HEK293 (cell line): ENCODE results near the gene PIGO.

Experiments
- EGR2 ChIP-seq: fragments of 450-650 bp; formaldehyde crosslinking; IDR thresholded peaks from 2 replicates; pipeline ENCODE4 v1.5.1; 2016; ENCODE audit warnings: low read depth, missing biosample characterization, missing genetic modification characterization
- KLF7 ChIP-seq: fragments of 450-650 bp; formaldehyde crosslinking; IDR thresholded peaks from 2 replicates; pipeline ENCODE4 v1.5.1; 2016; ENCODE audit warnings: missing biosample characterization, missing genetic modification characterization, borderline replicate concordance
- KLF9 ChIP-seq: fragments of 450-650 bp; formaldehyde crosslinking; IDR thresholded peaks from 2 replicates; pipeline ENCODE4 v1.5.1; 2016; ENCODE audit warnings: missing biosample characterization, missing genetic modification characterization, low read depth
- PBX3 ChIP-seq: sonication (generic); formaldehyde crosslinking; IDR thresholded peaks from 2 replicates; pipeline ENCODE4 v1.8.1; 2022; ENCODE audit warnings: mild to moderate bottlenecking, moderate library complexity, missing genetic modification reagents
- PRDM2 ChIP-seq: fragments of 450-650 bp; formaldehyde crosslinking; IDR thresholded peaks from 2 replicates; pipeline ENCODE4 v1.5.1; 2016; ENCODE audit warnings: missing biosample characterization, missing genetic modification characterization, borderline replicate concordance
- REPIN1 ChIP-seq: fragments of 450-650 bp; formaldehyde crosslinking; IDR thresholded peaks from 2 replicates; pipeline ENCODE4 v1.5.1; 2017; ENCODE audit warnings: missing biosample characterization, missing genetic modification characterization, low read depth
- SETDB1 ChIP-seq: IDR thresholded peaks from one replicate; pipeline ENCODE4 v1.6.1; 2017; ENCODE audit warnings: mild to moderate bottlenecking, low read length, moderate library complexity, mixed read lengths; ENCODE audit not compliant: insufficient read length
- WT1 ChIP-seq: fragments of 450-650 bp; formaldehyde crosslinking; IDR thresholded peaks from 2 replicates; pipeline ENCODE4 v1.5.1; 2016; ENCODE audit warnings: missing biosample characterization, missing genetic modification characterization
- ZIC2 ChIP-seq: fragments of 450-650 bp; formaldehyde crosslinking; IDR thresholded peaks from 2 replicates; pipeline ENCODE4 v1.5.1; 2016; ENCODE audit warnings: missing biosample characterization, missing genetic modification characterization
- ZNF112 ChIP-seq: fragments of 450-650 bp; formaldehyde crosslinking; IDR thresholded peaks from 2 replicates; pipeline ENCODE4 v1.5.0; 2017; ENCODE audit warnings: missing biosample characterization, missing genetic modification characterization
- ZNF175 ChIP-seq: fragments of 450-650 bp; formaldehyde crosslinking; IDR thresholded peaks from 2 replicates; pipeline ENCODE4 v1.5.1; 2016; ENCODE audit warnings: missing biosample characterization, missing genetic modification characterization
- ZNF274 ChIP-seq, 2 experiments: fragments of 200-500 bp in 1 of 2; fragments of 450-650 bp in 1 of 2; sonication (Bioruptor generic) in 1 of 2; formaldehyde crosslinking in 1 of 2; IDR thresholded peaks; 2 replicates each; pipeline versions ENCODE4 v1.5.1 to v1.6.1; 2014 to 2016; ENCODE audit warnings: borderline replicate concordance in 1 of 2, inconsistent platforms in 1 of 2, low read length in 1 of 2, missing biosample characterization in 1 of 2, missing genetic modification characterization in 1 of 2
- ZNF302 ChIP-seq: fragments of 450-650 bp; formaldehyde crosslinking; IDR thresholded peaks from 2 replicates; pipeline ENCODE4 v1.5.1; 2016; ENCODE audit warnings: missing biosample characterization, missing genetic modification characterization, low read depth
- ZNF324 ChIP-seq: fragments of 450-650 bp; formaldehyde crosslinking; IDR thresholded peaks from 2 replicates; pipeline ENCODE4 v1.5.1; 2016; ENCODE audit warnings: missing biosample characterization, missing genetic modification characterization
- ZNF350 ChIP-seq: fragments of 450-650 bp; formaldehyde crosslinking; IDR thresholded peaks from 2 replicates; pipeline ENCODE4 v1.5.0; 2017; ENCODE audit warnings: missing biosample characterization, mild to moderate bottlenecking, missing genetic modification characterization
- ZNF354C ChIP-seq: fragments of 450-650 bp; formaldehyde crosslinking; IDR thresholded peaks from 2 replicates; pipeline ENCODE4 v1.5.1; 2016; ENCODE audit warnings: missing biosample characterization, missing genetic modification characterization, low read depth, borderline replicate concordance
- ZNF366 ChIP-seq: fragments of 450-650 bp; formaldehyde crosslinking; conservative IDR thresholded peaks from 2 replicates; pipeline ENCODE4 v1.5.1; 2016; ENCODE audit warnings: missing biosample characterization, missing genetic modification characterization
- ZNF423 ChIP-seq: fragments of 450-650 bp; formaldehyde crosslinking; IDR thresholded peaks from 2 replicates; pipeline ENCODE4 v1.5.1; 2016; ENCODE audit warnings: missing biosample characterization, missing genetic modification characterization
- ZNF449 ChIP-seq: fragments of 450-650 bp; formaldehyde crosslinking; IDR thresholded peaks from 2 replicates; pipeline ENCODE4 v1.5.1; 2017; ENCODE audit warnings: missing biosample characterization, mild to moderate bottlenecking, missing genetic modification characterization, moderate library complexity
- ZNF521 ChIP-seq: fragments of 450-650 bp; formaldehyde crosslinking; IDR thresholded peaks from 2 replicates; pipeline ENCODE4 v1.5.1; 2017; ENCODE audit warnings: missing biosample characterization, mild to moderate bottlenecking, missing genetic modification characterization
- ZNF549 ChIP-seq: fragments of 450-650 bp; IDR thresholded peaks from 2 replicates; pipeline ENCODE4 v1.5.1; 2018; ENCODE audit warnings: missing biosample characterization, missing genetic modification characterization, mild to moderate bottlenecking, inconsistent platforms, moderate library complexity
- ZNF600 ChIP-seq: fragments of 450-650 bp; formaldehyde crosslinking; IDR thresholded peaks from 2 replicates; pipeline ENCODE4 v1.5.1; 2016; ENCODE audit warnings: missing biosample characterization, missing genetic modification characterization
- ZNF658 ChIP-seq: fragments of 450-650 bp; formaldehyde crosslinking; IDR thresholded peaks from 2 replicates; pipeline ENCODE4; 2016; ENCODE audit warnings: missing biosample characterization, missing genetic modification characterization
- ZNF777 ChIP-seq: fragments of 450-650 bp; formaldehyde crosslinking; IDR thresholded peaks from 2 replicates; pipeline ENCODE4 v1.5.1; 2017; ENCODE audit warnings: missing biosample characterization, missing genetic modification characterization, borderline replicate concordance
- TF ChIP-seq, protein P1 (sequence below): fragments of 450-650 bp; formaldehyde crosslinking; IDR thresholded peaks from 2 replicates; pipeline ENCODE4 v1.5.1; 2016; ENCODE audit warnings: missing biosample characterization, missing genetic modification characterization
- TF ChIP-seq, protein P2 (sequence below): fragments of 450-650 bp; formaldehyde crosslinking; IDR thresholded peaks from 2 replicates; pipeline ENCODE4 v1.5.1; 2016; ENCODE audit warnings: missing biosample characterization, missing genetic modification characterization

The PIGO gene

GRCh38 chr9:35096035-35096849 is at the start of gene PIGO (continued):
- TF ChIP-seq ZNF302 (no peak), PRDM2 (no peak), ZNF423 (tag by site-specific recombination) (no peak; the same call in 1 of the 2 replicates), ZNF175 (tag by site-specific recombination) (no peak), WT1 (tag by site-specific recombination) (no peak; the same call in 1 of the 2 replicates), ZNF521 (tag by site-specific recombination) (no peak), ZIC2 (0 out of 2 replicates have a peak, but pooled peaks have one; percentile 43), PBX3 (CRISPR knock-in tag) (no peak), ZNF777 (tag by site-specific recombination) (no peak), ZNF366 (tag by site-specific recombination) (no peak), ZNF449 (tag by site-specific recombination) (no peak), ZNF350 (tag by site-specific recombination) (no peak), ZNF112 (no peak), SETDB1 (no peak), ZNF549 (no peak), KLF9 (tag by site-specific recombination) (peak; percentile 20; the same call in 1 of the 2 replicates), ZNF658 (tag by site-specific recombination) (no peak), ZNF354C (tag by site-specific recombination) (no peak), ZNF600 (tag by site-specific recombination) (peak; percentile 50), REPIN1 (tag by site-specific recombination) (peak; percentile 70; the same call in 1 of the 2 replicates), ZNF324 (tag by site-specific recombination) (peak; percentile 90), KLF7 (tag by site-specific recombination) (no peak), ZNF274 (IDR thresholded peaks at IDR 0.05; ENCODE audit: low read length) (no peak), ZNF274 (tag by site-specific recombination; IDR thresholded peaks at IDR 0.05; ENCODE audit: borderline replicate concordance) (no peak), EGR2 (no peak)
- TF ChIP-seq, protein P1, sequence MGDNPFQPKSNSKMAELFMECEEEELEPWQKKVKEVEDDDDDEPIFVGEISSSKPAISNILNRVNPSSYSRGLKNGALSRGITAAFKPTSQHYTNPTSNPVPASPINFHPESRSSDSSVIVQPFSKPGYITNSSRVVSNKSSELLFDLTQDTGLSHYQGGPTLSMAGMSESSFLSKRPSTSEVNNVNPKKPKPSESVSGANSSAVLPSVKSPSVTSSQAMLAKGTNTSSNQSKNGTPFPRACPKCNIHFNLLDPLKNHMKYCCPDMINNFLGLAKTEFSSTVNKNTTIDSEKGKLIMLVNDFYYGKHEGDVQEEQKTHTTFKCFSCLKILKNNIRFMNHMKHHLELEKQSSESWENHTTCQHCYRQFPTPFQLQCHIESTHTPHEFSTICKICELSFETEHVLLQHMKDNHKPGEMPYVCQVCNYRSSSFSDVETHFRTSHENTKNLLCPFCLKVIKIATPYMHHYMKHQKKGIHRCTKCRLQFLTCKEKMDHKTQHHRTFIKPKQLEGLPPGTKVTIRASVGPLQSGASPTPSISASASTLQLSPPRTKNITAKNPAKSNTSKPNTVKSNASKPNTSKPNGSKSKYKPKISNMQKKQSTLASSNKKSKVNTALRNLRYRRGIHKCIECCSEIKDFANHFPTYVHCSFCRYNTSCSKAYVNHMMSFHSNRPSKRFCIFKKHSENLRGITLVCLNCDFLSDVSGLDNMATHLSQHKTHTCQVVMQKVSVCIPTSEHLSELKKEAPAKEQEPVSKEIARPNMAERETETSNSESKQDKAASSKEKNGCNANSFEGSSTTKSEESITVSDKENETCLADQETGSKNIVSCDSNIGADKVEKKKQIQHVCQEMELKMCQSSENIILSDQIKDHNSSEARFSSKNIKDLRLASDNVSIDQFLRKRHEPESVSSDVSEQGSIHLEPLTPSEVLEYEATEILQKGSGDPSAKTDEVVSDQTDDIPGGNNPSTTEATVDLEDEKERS (tag by site-specific recombination), result no peak
- TF ChIP-seq, protein P2, sequence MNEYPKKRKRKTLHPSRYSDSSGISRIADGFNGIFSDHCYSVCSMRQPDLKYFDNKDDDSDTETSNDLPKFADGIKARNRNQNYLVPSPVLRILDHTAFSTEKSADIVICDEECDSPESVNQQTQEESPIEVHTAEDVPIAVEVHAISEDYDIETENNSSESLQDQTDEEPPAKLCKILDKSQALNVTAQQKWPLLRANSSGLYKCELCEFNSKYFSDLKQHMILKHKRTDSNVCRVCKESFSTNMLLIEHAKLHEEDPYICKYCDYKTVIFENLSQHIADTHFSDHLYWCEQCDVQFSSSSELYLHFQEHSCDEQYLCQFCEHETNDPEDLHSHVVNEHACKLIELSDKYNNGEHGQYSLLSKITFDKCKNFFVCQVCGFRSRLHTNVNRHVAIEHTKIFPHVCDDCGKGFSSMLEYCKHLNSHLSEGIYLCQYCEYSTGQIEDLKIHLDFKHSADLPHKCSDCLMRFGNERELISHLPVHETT (tag by site-specific recombination), result peak; percentile 49; the same call in 1 of the 2 replicates
